HepG2 (cell line): ENCODE results near the gene ENDOG. TPM values are rescaled to one million over a fixed set of nuclear protein-coding genes. Genes with fewer than 3 reads are reported as not detected.

ENCODE experiments used
- CENPT ChIP-seq: sonication (generic); formaldehyde crosslinking; IDR thresholded peaks from 2 replicates; pipeline ENCODE4 v1.8.0; 2022; ENCODE audit warnings: low read depth, mild to moderate bottlenecking, moderate library complexity, missing genetic modification reagents
- SP1 ChIP-seq, 2 experiments: fragments of 450-650 bp in 1 of 2; sonication (generic) in 1 of 2; formaldehyde crosslinking in 1 of 2; IDR thresholded peaks; 2 replicates each; pipeline versions ENCODE4 v1.4.0 to v1.6.1; 2016 to 2020; ENCODE audit warnings: missing genetic modification reagents in 1 of 2
- SRY ChIP-seq: sonication (generic); formaldehyde crosslinking; IDR thresholded peaks from 2 replicates; pipeline ENCODE4 v1.8.0; 2022; ENCODE audit warnings: mild to moderate bottlenecking, missing genetic modification reagents
- polyA plus RNA-seq, 8 experiments: library from polyadenylated mRNA; depleted of rRNA in 3 of 8; stranded (reverse) in 7 of 8; unstranded in 1 of 8; fragments of >200 nt; fragmentation: Illumina TruSeq in 4 of 8; extraction: Trizol in 4 of 8; gene quantifications; 2 replicates each; pipeline versions ENCODE4 v1.2.1 to v1.2.3, GENCODE V29; 2011 to 2016; ENCODE audit warnings: low read depth in 4 of 8, missing spikeins in 1 of 8, mixed read lengths in 1 of 8; ENCODE audit not compliant: insufficient read depth in 1 of 8
- total RNA-seq, 5 experiments: library from RNA; depleted of rRNA; stranded (reverse); fragments of >200 nt; fragmentation: Illumina TruSeq; extraction: Trizol; gene quantifications; 2 replicates each; pipeline ENCODE4 v1.2.3, GENCODE V29; 2016; ENCODE audit warnings: low read depth in 1 of 5
- TF ChIP-seq, protein P1 (sequence below): sonication (generic); formaldehyde crosslinking; IDR thresholded peaks from 2 replicates; pipeline ENCODE4 v1.5.0; 2020; ENCODE audit warnings: mild to moderate bottlenecking, missing genetic modification reagents, borderline replicate concordance

The ENDOG gene
- total and polyA plus RNA-seq, 2 of the 13 experiments (the other 11 are each of a cell fraction or from before 2014, with no cell fraction given): 26.3 to 28.8 TPM

DNA sequence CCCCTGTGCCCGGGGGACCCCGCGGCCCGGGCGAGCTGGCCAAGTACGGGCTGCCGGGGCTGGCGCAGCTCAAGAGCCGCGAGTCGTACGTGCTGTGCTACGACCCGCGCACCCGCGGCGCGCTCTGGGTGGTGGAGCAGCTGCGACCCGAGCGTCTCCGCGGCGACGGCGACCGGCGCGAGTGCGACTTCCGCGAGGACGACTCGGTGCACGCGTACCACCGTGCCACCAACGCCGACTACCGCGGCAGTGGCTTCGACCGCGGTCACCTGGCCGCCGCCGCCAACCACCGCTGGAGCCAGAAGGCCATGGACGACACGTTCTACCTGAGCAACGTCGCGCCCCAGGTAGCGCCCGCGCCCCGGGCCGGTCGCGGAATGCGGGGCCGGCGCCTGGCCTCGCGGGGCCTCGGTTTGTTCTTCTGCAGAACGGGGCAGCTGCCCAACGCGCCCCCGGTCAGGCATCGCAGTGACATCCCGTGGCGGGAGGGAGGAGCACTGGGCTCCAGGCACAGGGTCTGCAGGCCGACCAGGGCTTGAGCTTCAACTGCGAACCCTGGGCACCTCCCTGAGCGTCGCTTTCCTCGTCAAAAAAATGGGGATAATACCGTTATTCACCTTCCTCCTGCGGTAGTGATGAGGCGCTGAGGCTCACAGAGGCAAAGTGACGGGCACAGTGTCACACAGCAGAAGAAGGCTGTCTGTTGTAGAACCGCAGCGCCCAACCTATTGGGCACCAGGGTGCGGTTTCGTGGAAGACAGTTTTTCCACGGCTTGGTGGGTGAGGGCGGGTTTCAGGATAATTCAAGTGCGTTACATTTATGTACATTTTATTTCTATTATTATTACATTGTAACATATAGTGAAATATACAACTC lies 777 bp downstream of the ENDOG start (continued):
- TF ChIP-seq CENPT (CRISPR knock-in tag): peak; percentile 80; the same call in 1 of the 2 replicates
- TF ChIP-seq, protein P1, sequence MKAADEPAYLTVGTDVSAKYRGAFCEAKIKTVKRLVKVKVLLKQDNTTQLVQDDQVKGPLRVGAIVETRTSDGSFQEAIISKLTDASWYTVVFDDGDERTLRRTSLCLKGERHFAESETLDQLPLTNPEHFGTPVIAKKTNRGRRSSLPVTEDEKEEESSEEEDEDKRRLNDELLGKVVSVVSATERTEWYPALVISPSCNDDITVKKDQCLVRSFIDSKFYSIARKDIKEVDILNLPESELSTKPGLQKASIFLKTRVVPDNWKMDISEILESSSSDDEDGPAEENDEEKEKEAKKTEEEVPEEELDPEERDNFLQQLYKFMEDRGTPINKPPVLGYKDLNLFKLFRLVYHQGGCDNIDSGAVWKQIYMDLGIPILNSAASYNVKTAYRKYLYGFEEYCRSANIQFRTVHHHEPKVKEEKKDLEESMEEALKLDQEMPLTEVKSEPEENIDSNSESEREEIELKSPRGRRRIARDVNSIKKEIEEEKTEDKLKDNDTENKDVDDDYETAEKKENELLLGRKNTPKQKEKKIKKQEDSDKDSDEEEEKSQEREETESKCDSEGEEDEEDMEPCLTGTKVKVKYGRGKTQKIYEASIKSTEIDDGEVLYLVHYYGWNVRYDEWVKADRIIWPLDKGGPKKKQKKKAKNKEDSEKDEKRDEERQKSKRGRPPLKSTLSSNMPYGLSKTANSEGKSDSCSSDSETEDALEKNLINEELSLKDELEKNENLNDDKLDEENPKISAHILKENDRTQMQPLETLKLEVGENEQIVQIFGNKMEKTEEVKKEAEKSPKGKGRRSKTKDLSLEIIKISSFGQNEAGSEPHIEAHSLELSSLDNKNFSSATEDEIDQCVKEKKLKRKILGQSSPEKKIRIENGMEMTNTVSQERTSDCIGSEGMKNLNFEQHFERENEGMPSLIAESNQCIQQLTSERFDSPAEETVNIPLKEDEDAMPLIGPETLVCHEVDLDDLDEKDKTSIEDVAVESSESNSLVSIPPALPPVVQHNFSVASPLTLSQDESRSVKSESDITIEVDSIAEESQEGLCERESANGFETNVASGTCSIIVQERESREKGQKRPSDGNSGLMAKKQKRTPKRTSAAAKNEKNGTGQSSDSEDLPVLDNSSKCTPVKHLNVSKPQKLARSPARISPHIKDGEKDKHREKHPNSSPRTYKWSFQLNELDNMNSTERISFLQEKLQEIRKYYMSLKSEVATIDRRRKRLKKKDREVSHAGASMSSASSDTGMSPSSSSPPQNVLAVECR (CRISPR knock-in tag): 0 out of 2 replicates have a peak, but pooled peaks have one; percentile 31
- TF ChIP-seq SRY (CRISPR knock-in tag): peak; percentile 32
- no peak for TF ChIP-seq SP1 (IDR thresholded peaks at IDR 0.05)
- no peak for TF ChIP-seq SP1 (CRISPR knock-in tag; IDR thresholded peaks at IDR 0.05)
